UCSD-AML1 (cell line): Measurements from ENCODE around the gene AUP1.
"Not testable (repeated sequence)": the region's sequence is repeated elsewhere in the genome, so short reads cannot be mapped to it uniquely, and the experiment has no call there.

Experiments used
- DNase-seq: peaks from one replicate; lab custom pipeline; 2025; ENCODE audit not compliant: unreplicated experiment; lab: John Stamatoyannopoulos, UW

AUP1 gene, protein sequence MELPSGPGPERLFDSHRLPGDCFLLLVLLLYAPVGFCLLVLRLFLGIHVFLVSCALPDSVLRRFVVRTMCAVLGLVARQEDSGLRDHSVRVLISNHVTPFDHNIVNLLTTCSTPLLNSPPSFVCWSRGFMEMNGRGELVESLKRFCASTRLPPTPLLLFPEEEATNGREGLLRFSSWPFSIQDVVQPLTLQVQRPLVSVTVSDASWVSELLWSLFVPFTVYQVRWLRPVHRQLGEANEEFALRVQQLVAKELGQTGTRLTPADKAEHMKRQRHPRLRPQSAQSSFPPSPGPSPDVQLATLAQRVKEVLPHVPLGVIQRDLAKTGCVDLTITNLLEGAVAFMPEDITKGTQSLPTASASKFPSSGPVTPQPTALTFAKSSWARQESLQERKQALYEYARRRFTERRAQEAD

GRCh38 chr2:74529357-74530238 is at the start of gene AUP1, which contains the start of gene HTRA2:
AUP1 (minus strand) TSS chr2:74529706; CDS start chr2:74529629, 77 bp downstream.
HTRA2 (plus strand) TSS chr2:74529933; CDS start chr2:74530007, 74 bp downstream.
- DNase-seq = peak; percentile 99

DNA sequence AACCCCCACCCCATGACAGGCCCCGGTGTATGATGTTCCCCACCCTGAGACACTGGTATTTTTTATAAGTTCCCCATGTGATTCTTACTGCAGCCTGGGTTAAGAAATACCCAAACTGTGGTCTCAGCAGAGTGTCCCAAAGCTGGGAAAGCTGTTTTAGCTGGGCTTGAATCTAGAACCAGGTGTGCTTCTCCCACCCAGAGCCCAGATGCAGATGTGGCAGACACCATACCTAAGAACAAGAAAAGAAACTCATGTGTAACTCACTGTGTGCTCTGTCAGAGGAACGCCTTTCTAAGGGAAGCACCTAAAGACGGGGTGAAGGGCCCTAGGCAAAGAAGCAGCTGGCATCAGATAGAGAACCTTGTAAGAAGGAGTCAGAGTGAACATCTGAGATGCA is 48.9 kb upstream of the AUP1 start:
- no peak for DNase-seq

GRCh38 chr2:74577448-74577847 is 47.9 kb upstream of the AUP1 start:
- no peak for DNase-seq

DNA sequence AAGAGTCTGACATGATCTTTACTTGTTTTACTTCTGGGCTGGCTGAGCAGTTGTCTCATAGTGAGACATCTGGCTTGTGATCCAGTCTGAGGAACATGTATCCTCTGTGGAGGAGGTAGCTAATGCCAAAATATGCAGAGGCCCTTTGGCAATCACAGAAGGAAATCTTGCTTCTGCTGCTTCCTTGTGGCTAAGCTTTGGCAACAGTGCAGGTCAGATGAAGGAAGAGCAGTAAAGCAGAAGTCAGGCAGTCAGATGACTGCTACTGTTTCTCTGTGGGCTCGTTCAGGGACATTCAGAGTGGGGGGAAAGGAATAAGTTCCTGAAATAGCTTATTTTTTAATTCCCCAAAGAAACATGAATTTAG is 47.3 kb upstream of the AUP1 start:
- no peak for DNase-seq

DNA sequence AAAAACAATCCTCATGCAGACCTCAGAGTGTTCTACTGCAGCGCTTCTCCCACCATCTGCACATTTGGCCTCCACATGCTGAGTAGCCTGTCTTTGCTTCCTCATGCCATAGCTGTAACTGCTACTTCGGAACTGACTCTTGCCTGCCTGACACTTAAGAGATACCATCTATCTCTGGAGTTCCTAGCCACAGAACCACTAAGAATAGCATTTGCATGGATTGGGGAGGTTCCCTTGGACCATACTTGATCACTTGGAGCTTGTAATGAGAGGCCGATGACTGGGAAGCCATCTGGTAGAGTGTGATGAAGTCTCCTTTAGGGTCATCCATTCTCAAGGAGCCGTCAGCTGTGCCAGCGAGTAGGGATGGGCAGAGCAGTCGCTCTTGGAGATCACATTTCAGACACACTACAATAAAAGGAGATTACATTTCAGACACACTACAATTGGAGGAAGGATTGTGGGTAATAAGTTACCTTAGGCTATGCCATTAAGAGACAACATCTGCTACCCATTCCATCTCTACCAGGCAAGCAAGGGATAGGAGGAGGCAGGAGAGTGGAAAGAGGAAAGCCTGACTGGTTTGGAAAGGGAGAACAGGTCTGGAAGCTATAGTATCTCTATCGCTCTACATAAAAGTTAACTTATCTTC is 46.8 kb upstream of the AUP1 start:
- no peak for DNase-seq

- no peak for DNase-seq
Observed at GRCh38 chr2:74575320-74575719, 45.8 kb upstream of the AUP1 start.

DNA sequence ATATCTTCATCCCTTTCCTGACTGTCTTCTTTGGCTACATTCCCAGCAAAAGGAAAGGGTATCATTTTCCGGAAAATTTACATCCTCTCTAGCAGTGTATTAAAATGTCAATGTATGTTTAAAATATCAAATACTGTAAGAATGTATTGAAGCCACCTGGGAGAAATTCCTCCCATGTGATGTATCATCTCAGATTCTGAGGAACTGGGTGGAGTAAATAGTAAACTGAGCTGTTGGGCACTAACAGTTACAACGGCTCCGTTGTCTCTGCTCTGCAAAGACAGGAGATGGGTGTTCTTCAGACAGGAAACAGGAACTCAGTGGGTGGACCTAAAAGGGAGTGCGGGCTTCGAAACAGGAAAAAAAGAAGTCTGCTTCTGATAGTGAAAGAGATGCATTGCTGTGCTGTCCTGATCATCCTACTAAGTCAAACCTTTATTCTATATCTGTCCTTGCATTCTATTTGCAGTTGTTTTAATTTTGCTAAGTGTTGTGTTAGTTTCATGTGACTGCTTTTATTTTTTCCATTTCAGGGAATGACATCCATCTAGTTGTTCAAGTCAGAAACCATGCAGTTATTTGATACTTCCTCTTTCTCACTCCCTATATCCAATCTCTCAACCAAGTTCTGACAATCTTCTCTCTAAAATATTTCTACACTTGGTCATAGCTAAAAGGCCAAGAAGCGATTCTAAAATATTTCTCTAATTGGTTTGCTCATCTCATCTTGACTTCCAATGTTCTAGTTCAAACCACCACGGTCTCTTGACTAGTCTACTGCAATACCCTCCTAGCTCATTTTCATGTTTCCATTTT is 44.4 kb upstream of the AUP1 start:
- no peak for DNase-seq

- DNase-seq = no peak
Observed at GRCh38 chr2:74572178-74572925, 42.8 kb upstream of the AUP1 start.

DNA sequence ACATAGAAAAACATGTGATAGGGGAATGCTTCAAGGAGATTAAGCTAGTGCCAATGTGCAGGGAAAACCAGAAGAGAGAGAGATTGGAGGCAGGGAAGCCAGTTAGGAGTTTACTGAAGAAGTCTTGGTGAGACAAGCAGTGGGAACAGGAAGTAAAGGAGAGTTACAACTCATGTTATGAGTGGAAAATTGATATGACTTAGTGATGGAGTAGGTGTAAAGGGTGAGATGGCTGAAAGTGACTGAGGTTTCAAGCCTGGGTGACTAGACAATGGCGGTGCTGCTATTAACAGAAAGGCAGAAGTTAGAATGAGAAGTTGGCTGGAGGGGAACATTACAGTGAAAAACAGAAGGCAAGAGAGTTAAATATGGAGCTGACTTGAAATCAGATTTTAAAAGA is 41.6 kb upstream of the AUP1 start:
- DNase-seq = no peak

DNA sequence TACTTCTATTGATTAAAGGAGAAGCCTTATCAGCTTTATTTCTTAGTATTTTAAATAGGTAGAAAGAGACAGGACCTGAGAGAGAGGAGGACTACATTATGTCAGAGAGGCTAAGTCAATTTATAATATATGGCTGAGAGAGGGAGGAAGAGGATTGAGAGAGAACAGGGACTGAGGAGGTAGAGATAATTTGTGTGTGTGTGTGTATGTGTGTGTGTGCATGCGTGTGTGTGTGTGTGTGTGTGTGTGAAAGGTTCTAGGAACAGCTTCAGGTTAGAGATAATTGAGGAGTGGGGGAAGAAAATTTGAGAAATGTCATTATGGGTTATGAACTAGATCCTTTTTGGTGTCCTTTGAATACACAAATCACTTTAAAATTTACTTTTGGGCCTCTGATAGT is 40.2 kb upstream of the AUP1 start:
- no peak for DNase-seq

DNA sequence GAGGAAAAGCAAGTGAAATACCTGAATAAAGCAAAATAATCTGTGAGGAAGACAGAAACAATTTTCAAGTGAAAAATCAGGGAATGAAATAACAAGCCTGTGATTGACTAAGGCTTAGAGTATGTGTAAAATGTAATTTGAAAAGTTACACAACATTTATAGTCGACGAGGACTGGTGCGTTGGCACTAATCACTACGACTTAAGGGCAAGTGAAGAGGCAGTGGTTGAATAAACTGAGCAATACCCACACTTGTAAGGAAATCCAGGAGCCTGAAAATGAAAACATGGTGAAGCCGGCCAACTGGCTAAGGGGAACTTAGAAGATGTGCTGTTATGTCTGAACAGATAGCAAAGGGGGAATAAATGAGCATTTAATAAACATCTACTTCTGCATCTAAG is 38.4 kb upstream of the AUP1 start:
- DNase-seq = no peak

DNA sequence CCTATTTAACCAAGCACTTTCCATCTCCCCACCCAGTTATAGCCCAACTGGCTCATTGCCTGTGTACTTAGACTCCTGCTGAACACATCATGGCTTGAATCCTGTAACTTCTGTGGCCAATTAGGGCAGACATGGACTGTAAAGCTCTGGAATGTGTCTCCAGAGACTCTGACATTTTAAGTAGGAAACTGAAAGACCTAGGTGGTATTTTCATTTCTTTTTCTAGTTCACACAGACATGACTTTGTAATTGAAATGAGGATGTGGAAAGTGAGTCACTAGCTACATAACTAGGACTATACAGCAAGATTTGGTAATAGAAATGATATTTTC is 37.2 kb upstream of the AUP1 start:
- DNase-seq = no peak

DNA sequence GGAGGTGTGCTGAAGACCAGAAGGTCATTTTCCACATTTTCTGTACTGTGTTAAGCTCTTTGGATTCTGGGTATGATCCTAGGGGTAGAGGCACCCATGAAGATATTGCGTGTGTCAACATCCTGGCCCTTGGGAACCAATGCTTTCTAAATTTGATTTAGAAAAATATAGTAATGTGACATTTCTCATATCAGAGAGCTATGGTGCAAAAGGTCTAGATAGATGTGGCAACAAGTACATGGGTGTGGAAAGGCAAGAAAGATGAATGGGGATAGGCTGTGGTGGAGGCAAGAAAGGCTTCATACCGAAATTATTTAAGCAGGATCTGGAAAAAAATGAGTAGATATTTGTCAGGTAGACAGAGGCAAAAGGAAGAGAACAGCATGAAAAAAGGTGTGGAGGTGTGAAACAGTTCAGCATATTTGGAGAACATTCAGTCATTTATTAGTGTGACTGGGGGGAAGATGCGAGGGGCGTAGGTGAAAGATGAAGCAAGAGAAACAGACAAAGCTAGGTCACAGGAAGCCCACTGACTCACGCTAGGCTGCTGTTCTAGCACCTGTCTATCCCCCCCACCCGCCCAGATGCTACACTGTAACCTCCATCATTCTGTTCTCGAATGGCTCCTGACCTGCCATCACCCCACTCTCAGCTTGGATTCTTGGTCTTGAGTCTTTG is 36.7 kb upstream of the AUP1 start:
- DNase-seq = no peak

- DNase-seq = no peak
Observed at GRCh38 chr2:74564222-74564621, 34.7 kb upstream of the AUP1 start.

- no peak for DNase-seq
Observed at GRCh38 chr2:74562126-74562775, 32.7 kb upstream of the AUP1 start.

DNA sequence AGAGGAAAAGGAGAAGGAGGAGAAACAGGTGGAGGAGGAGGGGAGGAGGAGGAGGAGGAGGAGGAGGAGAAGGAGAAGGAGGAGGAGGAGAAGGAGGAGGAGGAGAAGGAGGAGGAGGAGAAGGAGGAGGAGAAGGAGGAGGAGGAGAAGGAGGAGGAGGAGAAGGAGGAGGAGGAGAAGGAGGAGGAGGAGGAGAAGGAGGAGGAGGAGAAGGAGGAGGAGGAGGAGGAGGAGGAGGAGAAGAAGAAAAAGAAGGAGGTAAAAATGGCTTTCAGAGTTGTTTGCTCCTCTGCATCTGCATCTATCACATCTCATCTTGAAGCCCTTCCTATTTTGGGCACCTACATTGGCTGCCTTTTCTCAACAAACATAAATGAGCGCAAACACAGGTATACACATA is 31.5 kb upstream of the AUP1 start:
- DNase-seq = not testable (repeated sequence)

DNA sequence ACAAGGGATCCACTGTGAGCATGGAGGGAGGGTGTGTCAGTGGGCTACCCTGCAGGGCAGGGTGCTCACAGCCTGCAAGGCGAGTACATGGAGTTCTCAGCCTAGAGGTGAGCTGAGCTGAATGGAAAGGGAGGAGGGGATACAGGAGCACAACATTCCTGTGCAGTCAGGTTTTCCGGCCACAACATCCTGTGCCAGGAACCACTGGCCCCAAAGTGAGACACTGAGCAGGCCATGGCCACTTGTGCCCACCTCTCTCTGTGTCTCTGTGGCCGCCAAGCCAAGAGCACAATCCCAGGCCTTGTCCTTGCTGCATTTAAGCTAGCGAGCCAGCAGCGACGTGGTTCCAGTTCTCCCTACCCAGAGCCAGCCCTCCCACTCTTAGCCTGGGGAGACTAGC is 31.1 kb upstream of the AUP1 start:
- peak; percentile 64 for DNase-seq

- DNase-seq = no peak
Observed at GRCh38 chr2:74559912-74560311, 30.4 kb upstream of the AUP1 start.
